Measurements from ENCODE around the gene MLC1. TPM values are rescaled to one million over a fixed set of nuclear protein-coding genes. Genes with fewer than 3 reads are reported as not detected.

Gene MLC1
- under 1 TPM; 0.25 to 0.83 TPM for total RNA-seq

GRCh38 chr22:50085211-50085972 is at the start of gene MLC1:
MLC1 (minus strand) TSS chr22:50085426; CDS start chr22:50084902, 524 bp downstream.
- POLR2A ChIA-PET: no interaction called here
- H3K27me3 Mint-ChIP-seq: peaks cover 10% of the 10 kb centered on the region
- no peak within 1 kb of the TSS for H3K4me3 Mint-ChIP-seq
- no peak within 1 kb of the TSS for H3K27ac Mint-ChIP-seq
- H3K36me3 Mint-ChIP-seq (ENCODE audit: low read depth): peaks cover 7% of the 10 kb centered on the region
- no peak for DNase-seq
- peaks cover 2% of the 10 kb centered on the region for H3K4me1 Mint-ChIP-seq
- peaks cover 23% of the 10 kb centered on the region for H3K9me3 Mint-ChIP-seq
- CTCF ChIA-PET: interaction anchor here (0.9 to 1.5 kb wide), 2 partner anchors 55 to 146 kb away, joined by 3 to 4 read pairs; no protein-coding TSS in a partner anchor

GRCh38 chr22:50134481-50134880 is 49.3 kb upstream of the MLC1 start:
- H3K9me3 Mint-ChIP-seq: no peaks in the 10 kb centered on the region
- ChIA-PET CTCF (no interaction called here), POLR2A (no interaction called here)
- H3K27me3 Mint-ChIP-seq: peaks cover 20% of the 10 kb centered on the region
- H3K36me3 Mint-ChIP-seq (ENCODE audit: low read depth): no peaks in the 10 kb centered on the region
- DNase-seq: no peak
- no peak overlapping the region for H3K4me3 Mint-ChIP-seq
- H3K4me1 Mint-ChIP-seq: no peaks in the 10 kb centered on the region
- no peak overlapping the region for H3K27ac Mint-ChIP-seq

GRCh38 chr22:50131894-50132293 is 46.7 kb upstream of the MLC1 start:
- ChIA-PET CTCF (no interaction called here), POLR2A (no interaction called here)
- Mint-ChIP-seq H3K9me3 (no peaks in the 10 kb centered on the region), H3K36me3 (ENCODE audit: low read depth) (no peaks in the 10 kb centered on the region), H3K27ac (no peak overlapping the region), H3K4me3 (no peak overlapping the region), H3K4me1 (no peaks in the 10 kb centered on the region), H3K27me3 (peaks cover 22% of the 10 kb centered on the region)
- no peak for DNase-seq

GRCh38 chr22:50129121-50129736 is 44.0 kb upstream of the MLC1 start:
- Mint-ChIP-seq H3K4me3 (no peak overlapping the region), H3K9me3 (peaks cover 2% of the 10 kb centered on the region), H3K27ac (no peak overlapping the region), H3K4me1 (no peaks in the 10 kb centered on the region), H3K36me3 (ENCODE audit: low read depth) (no peaks in the 10 kb centered on the region), H3K27me3 (peaks cover 15% of the 10 kb centered on the region)
- ChIA-PET POLR2A (no interaction called here), CTCF (no interaction called here)
- DNase-seq: no peak

GRCh38 chr22:50125029-50125428 is 39.8 kb upstream of the MLC1 start:
- no peaks in the 10 kb centered on the region for H3K4me1 Mint-ChIP-seq
- H3K27ac Mint-ChIP-seq: no peak overlapping the region
- H3K27me3 Mint-ChIP-seq: peaks cover 22% of the 10 kb centered on the region
- H3K4me3 Mint-ChIP-seq: no peak overlapping the region
- no peaks in the 10 kb centered on the region for H3K36me3 Mint-ChIP-seq (ENCODE audit: low read depth)
- peaks cover 9% of the 10 kb centered on the region for H3K9me3 Mint-ChIP-seq
- DNase-seq: no peak
- POLR2A ChIA-PET: no interaction called here
- CTCF ChIA-PET: no interaction called here

GRCh38 chr22:50123119-50123518 is 37.9 kb upstream of the MLC1 start:
- no peak overlapping the region for H3K27ac Mint-ChIP-seq
- no peaks in the 10 kb centered on the region for H3K4me1 Mint-ChIP-seq
- no peak for DNase-seq
- no peaks in the 10 kb centered on the region for H3K36me3 Mint-ChIP-seq (ENCODE audit: low read depth)
- no peak overlapping the region for H3K4me3 Mint-ChIP-seq
- POLR2A ChIA-PET: no interaction called here
- CTCF ChIA-PET: interaction anchor here (0.7 kb wide), 1 partner anchor 9 kb away, joined by 3 read pairs; no protein-coding TSS in a partner anchor
- H3K9me3 Mint-ChIP-seq: peaks cover 9% of the 10 kb centered on the region
- peaks cover 20% of the 10 kb centered on the region for H3K27me3 Mint-ChIP-seq

- H3K9me3 Mint-ChIP-seq: peaks cover 9% of the 10 kb centered on the region
- H3K4me3 Mint-ChIP-seq: no peak overlapping the region
- H3K27me3 Mint-ChIP-seq: peaks cover 18% of the 10 kb centered on the region
- ChIA-PET POLR2A (no interaction called here), CTCF (no interaction called here)
- H3K36me3 Mint-ChIP-seq (ENCODE audit: low read depth): no peaks in the 10 kb centered on the region
- no peak for DNase-seq
- no peak overlapping the region for H3K27ac Mint-ChIP-seq
- H3K4me1 Mint-ChIP-seq: no peaks in the 10 kb centered on the region
Measured at GRCh38 chr22:50121202-50121740, 36.0 kb upstream of the MLC1 start.

- ChIA-PET POLR2A (no interaction called here), CTCF (interaction anchor here (0.6 kb wide), 1 partner anchor 297 kb away, joined by 7 read pairs; no protein-coding TSS in a partner anchor)
- DNase-seq: no peak
- no peak overlapping the region for H3K27ac Mint-ChIP-seq
- no peaks in the 10 kb centered on the region for H3K36me3 Mint-ChIP-seq (ENCODE audit: low read depth)
- no peak overlapping the region for H3K4me3 Mint-ChIP-seq
- peaks cover 18% of the 10 kb centered on the region for H3K27me3 Mint-ChIP-seq
- H3K4me1 Mint-ChIP-seq: no peaks in the 10 kb centered on the region
- peaks cover 9% of the 10 kb centered on the region for H3K9me3 Mint-ChIP-seq
Measured at GRCh38 chr22:50119768-50120251, 34.6 kb upstream of the MLC1 start.

GRCh38 chr22:50119169-50119767 is 34.0 kb upstream of the MLC1 start:
- Mint-ChIP-seq H3K36me3 (ENCODE audit: low read depth) (no peaks in the 10 kb centered on the region), H3K4me3 (no peak overlapping the region), H3K4me1 (no peaks in the 10 kb centered on the region), H3K27me3 (peaks cover 18% of the 10 kb centered on the region), H3K27ac (no peak overlapping the region), H3K9me3 (peaks cover 8% of the 10 kb centered on the region)
- CTCF ChIA-PET: no interaction called here
- POLR2A ChIA-PET: no interaction called here
- DNase-seq: no peak

- ChIA-PET POLR2A (no interaction called here), CTCF (interaction anchor here (1.1 kb wide), 1 partner anchor 8 kb away, joined by 3 read pairs; no protein-coding TSS in a partner anchor)
- Mint-ChIP-seq H3K4me1 (no peaks in the 10 kb centered on the region), H3K27ac (no peak overlapping the region), H3K9me3 (peaks cover 3% of the 10 kb centered on the region), H3K36me3 (ENCODE audit: low read depth) (no peaks in the 10 kb centered on the region), H3K27me3 (peaks cover 14% of the 10 kb centered on the region), H3K4me3 (no peak overlapping the region)
- DNase-seq: no peak
Measured at GRCh38 chr22:50118557-50119168, 33.4 kb upstream of the MLC1 start.

- no peak overlapping the region for H3K27ac Mint-ChIP-seq
- H3K36me3 Mint-ChIP-seq (ENCODE audit: low read depth): no peaks in the 10 kb centered on the region
- ChIA-PET POLR2A (no interaction called here), CTCF (interaction anchor here (1.1 kb wide), 1 partner anchor 9 kb away, joined by 3 read pairs; no protein-coding TSS in a partner anchor)
- H3K9me3 Mint-ChIP-seq: no peaks in the 10 kb centered on the region
- no peak for DNase-seq
- no peak overlapping the region for H3K4me3 Mint-ChIP-seq
- H3K4me1 Mint-ChIP-seq: no peaks in the 10 kb centered on the region
- peaks cover 13% of the 10 kb centered on the region for H3K27me3 Mint-ChIP-seq
Measured at GRCh38 chr22:50118129-50118528, 32.9 kb upstream of the MLC1 start.

- H3K27ac Mint-ChIP-seq: no peak overlapping the region
- H3K36me3 Mint-ChIP-seq (ENCODE audit: low read depth): no peaks in the 10 kb centered on the region
- H3K27me3 Mint-ChIP-seq: peaks cover 9% of the 10 kb centered on the region
- no peak for DNase-seq
- ChIA-PET CTCF (interaction anchor here (1.1 kb wide), 2 partner anchors 10 to 197 kb away, joined by 3 read pairs; no protein-coding TSS in a partner anchor), POLR2A (no interaction called here)
- H3K4me3 Mint-ChIP-seq: no peak overlapping the region
- no peaks in the 10 kb centered on the region for H3K9me3 Mint-ChIP-seq
- peaks cover 8% of the 10 kb centered on the region for H3K4me1 Mint-ChIP-seq
Measured at GRCh38 chr22:50117168-50117762, 32.0 kb upstream of the MLC1 start.

Data from activated CD4-positive, alpha-beta T cell treated with anti-CD3 and anti-CD28 coated beads, Interleukin-2, amount 10 ng/mL, durations not matched to agents 7 days and 5 days (primary cell).